GM18520 (cell line): ENCODE measurements around the gene EFEMP2.
"Not testable (repeated sequence)": the region's sequence is repeated elsewhere in the genome, so short reads cannot be mapped to it uniquely, and the experiment has no call there.

Experiments
- ATAC-seq: cut with Tn5 transposase; IDR thresholded peaks from one replicate; pipeline ENCODE4 v1.9.1; 2021; ENCODE audit not compliant: unreplicated experiment

Gene EFEMP2

DNA sequence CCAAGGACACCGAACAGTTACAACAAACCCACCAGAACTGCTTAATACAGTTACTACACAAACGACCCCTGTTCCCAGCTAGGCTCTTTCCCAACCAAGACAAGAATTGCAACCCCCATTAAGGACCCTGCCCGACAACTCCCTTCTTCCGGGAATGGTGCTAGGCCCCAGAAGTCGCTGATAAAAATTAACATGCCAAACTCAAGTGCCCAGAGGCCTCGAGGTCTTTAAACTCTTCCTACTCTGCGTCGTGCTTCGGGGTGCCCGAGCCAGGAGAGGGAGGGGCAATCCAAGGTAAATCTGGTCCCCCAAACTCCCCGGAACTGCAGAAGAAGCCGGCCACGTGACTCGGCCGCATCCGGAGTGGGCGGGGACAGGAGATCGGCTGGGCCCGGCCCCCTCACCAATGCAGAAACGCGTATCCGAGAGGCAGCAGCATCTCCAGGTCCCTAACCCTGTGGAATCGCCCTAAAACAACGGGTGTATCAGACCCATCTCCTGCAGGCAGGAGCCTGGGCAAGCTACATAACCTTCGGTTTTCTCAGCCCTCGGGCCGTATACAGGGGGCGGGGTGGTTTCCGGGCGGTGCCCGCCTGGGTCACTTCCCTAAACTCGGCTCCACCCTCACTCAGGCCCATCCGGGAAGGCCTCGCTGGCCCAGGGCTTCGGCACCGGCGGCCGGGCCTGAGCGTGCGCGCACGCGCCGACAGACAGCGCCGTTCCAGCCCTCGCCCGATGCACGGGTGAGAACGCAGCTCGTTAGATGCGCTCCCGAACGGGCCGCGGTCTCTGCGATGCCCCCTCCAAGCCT, 15.7 kb downstream of the EFEMP2 start:
- peak; percentile 20 for ATAC-seq

DNA sequence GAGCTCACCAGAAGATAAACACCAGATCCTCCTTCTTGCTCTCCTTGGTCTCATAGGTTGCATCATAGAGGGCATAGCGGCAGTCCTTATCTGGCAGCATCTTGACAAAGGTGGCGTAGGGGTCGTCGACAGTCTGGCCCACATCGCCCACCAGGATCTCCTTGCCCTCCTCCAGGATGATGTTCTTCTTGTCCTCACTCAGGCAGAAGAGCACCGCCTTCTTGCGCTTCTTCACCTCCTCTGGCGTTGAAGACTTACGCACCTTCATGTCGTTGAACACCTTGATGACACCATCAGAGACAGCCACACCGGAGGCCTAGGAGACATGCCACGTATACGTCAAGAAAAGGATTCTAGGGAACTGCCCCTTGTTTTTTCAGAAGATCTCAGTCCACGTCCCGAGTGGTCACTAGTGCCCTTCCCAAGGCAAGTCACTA, 16.7 kb downstream of the EFEMP2 start:
- no peak for ATAC-seq

DNA sequence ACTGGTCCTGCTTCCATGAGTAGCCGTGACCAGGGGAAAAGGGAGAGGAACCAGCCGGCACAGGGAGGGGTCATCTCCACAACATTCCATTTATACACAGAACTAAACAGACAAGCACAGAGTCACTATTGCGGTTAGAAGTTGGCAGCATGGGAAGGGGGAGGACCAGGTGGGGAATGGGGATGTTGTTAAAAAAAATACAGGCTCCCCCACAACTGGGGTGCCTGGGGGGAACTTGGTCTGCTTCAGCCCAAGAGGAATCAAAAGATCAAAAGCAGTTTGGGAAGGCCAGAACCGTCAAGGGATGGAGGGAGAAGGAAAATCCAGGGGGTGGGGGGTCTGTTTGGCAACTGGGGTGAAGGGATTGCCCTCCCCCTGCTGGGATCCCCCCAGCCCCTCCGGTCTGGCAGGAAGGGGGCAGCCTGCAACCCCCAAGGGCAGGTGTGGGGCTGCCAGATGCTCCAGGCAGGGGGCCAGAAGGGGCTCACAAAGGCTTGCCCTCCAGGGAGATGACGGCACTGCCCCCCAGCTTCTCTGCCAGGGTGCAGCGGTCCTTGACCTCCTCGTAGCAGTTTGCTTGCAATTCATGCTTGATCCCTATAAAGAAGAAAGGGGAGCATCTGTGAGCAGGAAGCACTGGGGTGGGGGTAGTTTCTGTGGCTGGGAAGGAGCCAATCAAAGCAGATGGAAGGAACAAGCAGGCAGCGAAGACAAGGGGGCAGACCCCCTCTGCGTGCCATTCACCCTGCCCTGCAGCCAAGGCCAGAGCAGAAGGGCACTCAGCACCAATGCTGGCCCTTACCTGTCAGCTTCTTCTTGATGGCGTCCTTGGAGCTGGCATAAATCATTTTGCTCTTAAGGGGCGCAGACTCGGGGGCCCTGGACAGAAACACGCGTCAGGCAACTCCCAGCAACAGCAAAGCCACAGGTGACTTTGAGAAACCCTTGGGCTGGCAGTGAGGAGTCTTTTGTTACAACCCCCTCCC, 17.5 kb downstream of the EFEMP2 start:
- ATAC-seq, result no peak

DNA sequence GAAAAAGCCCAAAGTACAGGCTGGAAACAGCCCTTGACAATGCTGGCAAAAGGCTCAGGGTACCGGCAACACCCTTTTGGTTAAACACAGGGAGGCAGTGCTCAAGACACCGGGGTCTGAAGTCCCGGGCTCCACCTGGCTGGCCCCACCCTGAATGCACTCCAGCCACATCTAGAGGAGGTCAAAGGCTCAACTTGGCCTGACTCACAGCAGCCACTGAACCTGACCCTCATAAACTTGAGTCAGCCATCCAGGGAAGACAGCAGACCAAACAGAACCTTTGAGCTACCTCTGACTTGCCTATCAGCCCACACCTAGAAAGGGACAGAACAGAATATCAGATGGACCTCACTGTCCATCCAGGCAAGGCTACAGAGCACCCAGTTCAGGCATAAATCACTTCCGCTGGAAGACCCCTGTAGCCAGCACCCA, 18.4 kb downstream of the EFEMP2 start:
- no peak for ATAC-seq

DNA sequence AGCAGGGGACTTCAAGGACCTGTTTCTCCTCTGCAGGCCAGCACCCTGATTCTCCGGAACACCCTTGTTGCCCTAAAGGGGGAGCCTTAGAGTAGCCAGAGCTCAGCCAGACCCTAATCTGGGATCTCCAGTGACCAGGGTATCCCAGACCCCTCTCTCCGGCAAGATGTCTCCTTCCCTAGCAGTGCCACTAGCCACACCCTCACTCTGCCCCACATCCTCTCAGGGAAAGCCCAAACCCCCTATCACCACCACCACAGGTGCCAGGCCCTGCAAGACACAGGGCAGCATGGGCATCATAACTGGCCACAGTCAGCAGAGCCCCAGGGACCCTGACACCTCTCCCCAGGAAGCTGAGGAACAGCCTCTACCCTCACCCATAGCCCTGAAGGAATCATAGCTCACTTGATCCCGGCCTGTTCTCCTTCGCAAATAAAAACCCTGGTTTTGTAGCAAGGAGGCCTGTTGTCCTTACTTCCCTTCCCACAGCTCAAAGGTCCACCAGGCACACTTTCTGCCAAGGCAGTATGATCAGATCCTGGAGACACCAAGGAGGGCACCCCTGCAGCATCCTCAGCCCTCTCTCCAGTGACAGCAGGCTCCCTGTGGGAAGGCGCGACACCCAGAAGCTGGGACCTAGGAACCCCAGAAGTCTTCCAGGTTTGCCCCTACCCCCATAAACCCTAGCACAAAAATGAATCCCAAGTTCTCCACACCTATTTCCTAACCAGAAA, 19.2 kb downstream of the EFEMP2 start:
- ATAC-seq, result no peak

DNA sequence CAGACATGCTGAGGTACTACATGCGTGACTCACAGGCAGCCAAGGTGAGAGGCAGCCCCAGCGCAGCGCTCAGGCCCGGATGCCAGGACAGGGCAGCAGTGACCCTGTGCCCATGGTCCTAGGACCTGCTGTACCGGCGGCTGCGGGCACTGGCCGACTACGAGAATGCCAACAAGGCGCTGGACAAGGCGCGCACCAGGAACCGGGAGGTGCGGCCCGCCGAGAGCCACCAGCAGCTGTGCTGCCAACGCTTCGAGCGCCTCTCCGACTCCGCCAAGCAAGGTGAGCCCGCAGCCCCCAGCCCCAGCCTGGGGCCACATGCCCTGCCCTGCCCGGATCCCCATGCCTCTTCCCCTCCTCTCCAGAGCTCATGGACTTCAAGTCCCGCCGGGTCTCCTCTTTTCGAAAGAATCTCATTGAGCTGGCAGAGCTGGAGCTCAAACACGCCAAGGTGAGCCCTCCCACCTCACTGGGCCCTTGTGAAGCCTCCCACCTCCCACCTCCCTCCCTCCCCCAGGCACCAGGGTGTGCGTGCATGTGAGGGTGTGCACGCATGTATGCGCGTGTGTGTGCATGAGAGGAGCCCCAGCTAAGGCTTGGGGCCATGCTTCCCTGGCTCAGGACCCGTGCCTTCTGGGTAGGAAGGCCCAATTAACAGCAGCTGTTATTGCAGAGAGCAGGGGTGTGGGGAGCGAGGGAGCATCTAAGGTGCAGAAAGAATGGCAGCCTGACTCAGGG, 19.9 kb downstream of the EFEMP2 start:
- ATAC-seq, result no peak

DNA sequence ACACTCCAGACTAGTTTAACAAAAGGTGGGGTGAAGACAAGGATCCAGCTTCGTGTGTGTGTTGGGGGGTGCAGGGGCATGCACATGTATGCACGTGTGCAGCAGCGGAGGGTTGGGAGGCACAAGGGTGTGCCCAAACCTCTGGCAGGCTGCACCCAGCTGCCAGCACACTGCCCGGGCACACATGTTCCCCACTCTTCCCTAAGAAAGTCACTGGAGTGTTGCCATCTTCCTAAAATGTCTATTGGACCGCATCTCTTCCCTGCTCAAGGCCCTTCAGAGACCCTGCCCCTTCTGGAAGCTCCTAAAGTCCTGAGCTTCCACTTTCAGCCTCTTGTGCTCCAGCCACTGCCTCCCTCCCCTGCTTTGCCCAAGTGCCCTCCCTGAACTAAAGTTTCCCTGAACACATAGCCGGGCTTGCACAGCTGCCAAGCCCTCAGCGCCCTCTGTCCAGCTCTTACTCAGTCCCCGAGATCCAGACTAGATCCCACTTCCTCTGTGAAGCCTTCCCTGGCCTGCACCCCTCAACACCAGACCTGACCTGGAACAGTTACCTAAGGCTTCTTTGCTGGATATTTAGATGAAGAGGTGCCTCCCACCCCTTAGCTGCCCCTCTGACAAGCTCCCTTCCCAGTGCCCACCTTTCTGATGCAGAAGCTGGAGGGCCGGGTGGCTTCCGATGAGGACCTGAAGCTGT, 20.6 kb downstream of the EFEMP2 start:
- ATAC-seq, result no peak

DNA sequence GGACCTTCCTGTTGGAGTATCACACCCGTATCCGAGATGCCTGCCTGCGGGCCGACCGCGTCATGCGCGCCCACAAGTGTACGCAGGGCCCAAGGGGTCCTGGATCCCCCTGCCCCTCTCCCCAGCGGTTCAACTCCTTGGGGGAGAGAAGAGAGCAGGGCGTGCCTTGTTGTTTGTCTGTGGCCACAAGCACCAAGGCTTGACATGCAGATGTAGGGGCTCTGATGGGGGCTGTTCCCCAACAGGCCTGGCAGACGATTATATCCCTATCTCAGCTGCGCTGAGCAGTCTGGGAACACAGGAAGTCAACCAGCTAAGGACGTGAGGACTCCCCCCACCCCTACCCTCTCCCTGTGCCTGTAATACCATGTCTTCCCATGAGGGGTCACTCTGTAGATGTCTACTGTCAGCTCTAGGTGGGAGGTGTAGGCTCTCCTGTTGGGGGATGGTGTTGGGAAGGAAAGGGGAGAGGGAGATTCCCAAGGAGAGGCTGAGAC, 21.5 kb downstream of the EFEMP2 start:
- ATAC-seq, result no peak

DNA sequence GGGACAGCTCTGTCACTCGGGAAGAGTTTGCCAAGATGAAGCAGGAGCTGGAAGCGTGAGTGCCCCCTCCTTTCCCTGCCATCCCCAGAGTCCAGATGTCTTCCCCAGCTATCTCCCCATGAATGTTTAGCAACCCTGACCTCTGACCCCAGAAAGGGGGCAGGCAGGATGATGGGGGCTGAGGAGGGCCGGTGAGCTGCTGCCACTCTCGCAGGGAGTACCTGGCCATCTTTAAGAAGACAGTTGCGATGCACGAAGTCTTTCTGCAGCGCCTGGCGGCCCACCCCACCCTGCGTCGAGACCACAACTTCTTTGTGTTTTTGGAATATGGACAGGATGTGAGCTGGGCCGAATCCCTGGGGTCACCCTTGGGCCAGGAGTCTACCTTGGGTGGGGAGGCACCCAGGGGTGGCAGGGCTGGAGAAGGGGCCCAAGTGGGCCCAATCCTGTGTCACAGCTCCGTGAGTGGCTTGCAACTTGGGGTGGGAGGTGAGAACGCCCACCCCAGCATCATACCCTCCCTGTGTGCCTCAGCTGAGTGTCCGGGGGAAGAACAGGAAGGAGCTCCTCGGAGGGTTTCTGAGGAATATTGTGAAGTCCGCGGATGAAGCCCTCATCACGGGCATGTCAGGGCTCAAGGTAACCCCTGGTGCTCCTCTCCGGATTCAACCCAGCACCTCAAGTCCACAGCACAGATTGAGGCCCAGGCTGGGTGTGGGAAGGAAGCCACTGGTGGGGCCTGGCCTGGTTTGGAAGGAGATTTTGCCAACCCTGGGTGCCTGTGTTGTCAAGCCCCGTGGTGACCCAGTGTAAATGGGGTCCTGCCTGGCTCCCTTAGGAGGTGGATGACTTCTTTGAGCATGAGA, 22.1 kb downstream of the EFEMP2 start:
- ATAC-seq, result no peak

DNA sequence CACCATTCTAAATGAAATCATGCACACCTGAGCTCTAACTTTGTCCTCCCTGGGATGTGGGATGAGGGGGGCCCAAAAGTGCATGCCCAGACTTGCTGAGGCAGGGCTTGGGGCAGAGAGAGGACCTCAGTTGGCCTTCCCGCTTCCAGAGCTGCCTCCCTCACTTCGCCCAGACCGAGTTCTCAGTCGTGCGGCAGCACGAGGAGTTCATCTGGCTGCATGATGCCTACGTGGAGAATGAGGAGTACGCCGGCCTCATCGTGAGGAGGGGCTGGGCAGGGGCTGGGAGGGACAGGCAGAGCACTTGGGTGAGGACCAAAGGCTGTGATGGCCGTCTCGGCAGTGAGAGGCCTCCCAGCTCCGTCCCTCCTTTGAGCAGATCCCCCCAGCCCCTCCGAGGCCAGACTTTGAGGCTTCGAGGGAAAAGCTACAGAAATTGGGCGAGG, 22.8 kb downstream of the EFEMP2 start:
- no peak for ATAC-seq

DNA sequence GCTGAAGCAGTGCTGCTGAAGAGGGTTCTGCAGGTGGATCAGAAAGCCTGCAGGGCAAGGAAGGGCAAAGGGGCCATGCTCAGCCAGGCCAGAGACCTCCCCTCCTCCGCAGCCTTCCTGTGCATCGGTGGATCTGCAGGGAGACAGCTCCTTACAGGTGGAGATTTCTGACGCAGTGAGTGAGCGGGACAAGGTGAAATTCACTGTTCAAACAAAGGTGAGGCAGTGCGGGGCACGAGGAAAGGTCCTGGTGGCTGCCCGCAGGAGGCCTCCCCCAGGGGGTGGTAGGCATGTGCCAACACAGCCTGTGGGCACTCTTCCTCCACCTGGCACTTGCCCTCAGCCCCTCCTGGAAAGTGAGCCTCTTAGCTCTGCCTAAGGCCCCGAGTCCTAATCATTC, 23.2 kb downstream of the EFEMP2 start:
- ATAC-seq, result no peak

DNA sequence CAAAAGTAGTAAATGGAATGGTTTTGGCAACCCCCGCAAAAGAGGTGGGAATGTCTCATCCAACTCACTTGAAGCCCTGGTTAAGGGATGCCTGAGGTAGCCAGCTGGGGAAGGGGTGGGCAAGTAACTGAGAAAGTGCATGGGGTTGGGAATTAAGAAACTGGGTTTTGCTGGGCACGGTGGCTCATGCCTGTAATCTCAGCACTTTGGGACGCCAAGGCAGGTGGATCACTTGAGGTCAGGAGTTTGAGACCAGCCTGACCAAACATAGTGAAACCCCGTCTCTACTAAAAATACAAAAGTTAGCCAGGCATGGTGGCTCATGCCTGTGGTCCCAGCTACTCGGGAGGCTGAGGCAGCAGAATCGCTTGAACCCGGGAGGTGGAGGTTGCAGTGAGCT, 23.9 kb downstream of the EFEMP2 start:
- not testable (repeated sequence) for ATAC-seq

DNA sequence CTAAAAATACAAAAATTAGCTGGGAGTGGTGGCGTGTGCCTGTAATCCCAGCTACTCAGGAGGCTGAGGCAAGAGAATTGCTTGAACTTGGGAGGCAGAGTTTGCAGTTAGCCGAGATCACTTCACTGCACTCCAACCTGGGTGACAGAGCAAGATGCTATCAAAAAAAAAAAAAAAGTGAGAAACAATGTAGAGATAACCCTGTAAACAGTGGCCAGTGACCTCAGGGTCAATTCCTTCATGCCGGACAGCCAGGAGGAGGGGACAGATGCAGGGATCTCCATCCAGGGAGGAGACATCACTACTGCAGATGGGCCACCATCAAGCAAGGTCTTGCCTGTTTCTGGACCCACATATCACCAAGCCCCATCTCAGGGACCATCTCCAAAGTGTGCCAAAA, 24.9 kb downstream of the EFEMP2 start:
- no peak for ATAC-seq

DNA sequence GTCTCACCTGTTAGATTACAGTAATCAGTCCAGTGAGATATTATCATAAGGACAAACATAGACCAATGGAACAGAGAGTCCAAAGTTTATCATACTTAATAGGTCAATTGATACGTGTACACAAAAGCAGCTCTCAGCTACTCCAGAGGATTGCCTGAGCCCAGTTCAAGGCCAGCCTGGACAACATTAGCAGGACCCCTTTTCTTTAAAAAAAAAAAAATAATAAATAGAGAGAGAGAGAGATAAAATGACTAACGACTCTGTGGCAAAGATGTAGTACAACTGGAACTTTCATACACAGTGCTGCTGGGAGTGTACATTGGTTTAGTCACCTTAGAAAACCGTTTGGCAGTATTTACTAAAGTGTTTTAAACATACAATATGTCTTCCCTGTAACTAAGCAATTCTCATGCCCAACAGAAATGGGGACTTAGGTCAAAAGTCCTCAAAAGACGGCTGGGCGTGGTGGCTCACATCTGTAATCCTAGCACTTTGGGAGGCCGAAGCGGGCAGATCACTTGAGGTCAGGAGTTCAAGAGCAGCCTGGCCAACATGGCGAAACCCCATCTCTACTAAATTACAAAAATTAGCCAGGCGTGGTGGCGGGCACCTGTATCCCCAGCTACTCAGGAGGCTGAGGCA, 28.2 kb downstream of the EFEMP2 start:
- ATAC-seq, result no peak

DNA sequence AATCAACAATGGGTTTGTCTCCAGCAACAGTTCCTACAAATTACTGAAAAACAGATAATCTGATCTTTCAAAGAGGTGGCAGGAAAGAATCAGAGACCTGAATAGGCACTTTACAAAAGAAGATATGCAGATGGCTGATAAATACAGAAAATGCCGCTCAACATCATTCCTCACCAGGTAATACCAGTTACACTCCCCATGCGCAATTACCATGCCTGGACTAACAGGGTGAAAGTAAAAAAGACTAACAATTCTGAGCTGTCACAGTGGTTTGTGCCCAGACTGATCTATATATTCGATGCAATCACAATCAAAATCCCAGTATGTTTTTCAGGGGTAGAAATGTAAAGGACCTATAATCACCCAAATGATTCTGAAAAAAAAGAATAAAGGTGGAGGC, 28.8 kb downstream of the EFEMP2 start:
- ATAC-seq, result no peak

DNA sequence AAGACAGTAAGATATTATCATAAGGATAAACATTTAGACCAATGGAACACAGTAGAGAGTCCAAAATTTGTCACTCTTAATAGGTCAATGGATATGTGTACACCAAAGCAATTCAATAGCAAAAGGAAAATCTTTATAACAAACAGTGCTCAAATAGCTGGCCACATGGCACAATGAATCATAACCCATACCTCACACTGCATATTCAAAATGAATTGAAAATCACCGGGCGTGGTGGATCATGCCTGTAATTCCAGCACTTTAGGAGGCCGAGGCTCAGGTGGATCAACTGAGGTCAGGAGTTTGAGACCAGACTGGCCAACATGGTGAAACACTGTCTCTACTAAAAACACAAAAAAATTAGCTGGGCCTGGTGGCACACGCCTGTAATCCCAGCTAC, 30.5 kb downstream of the EFEMP2 start:
- ATAC-seq, result no peak

DNA sequence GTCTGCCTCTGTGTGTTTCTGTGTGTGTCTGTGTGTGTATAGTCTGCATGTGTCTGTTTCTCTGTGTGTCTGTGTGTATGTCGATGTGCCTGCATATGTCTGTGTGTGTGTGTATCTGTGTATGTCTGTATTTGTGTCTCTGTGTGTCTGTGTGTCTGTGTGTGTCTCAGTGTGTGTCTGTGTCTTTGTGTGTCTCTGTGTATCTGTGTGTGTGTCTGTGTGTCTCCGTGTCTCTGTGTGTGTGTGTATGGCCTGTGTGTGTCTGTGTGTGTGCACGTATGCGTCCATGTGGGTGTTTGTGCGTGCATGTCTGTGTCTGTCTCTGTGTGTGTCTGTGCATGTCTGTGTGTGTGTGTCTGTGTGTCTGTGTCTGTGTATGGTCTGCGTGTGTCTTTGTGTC, 38.4 kb downstream of the EFEMP2 start:
- ATAC-seq, result no peak
